Nucleus accumbens (tissue), 56 donors: ENCODE measurements around the gene MAP2K5.

ENCODE experiments used
- DNase-seq, 56 donors: peaks; one replicate each; lab custom pipeline; 2025; lab: John Stamatoyannopoulos, UW

MAP2K5 gene

DNA sequence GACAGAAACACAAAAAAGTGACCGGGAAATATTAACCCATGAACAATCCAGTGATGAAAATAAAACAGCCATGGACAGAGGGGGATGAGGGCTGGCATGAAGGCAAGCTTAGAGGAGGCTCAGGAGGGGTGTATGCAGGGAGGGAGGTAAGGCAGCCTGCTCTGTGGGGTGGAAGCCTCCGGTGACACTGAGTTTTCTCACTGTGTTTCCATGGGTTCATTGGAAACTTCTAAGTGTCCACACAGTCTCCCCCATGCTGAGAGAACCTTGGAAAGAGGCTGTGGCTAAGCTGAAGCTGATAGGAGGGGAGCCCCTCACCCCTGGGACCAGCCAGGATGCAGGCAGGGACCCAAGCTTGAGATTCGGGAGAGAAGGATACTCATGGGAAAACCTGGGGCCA lies 276.0 kb downstream of the MAP2K5 start:
- no peak for DNase-seq

DNA sequence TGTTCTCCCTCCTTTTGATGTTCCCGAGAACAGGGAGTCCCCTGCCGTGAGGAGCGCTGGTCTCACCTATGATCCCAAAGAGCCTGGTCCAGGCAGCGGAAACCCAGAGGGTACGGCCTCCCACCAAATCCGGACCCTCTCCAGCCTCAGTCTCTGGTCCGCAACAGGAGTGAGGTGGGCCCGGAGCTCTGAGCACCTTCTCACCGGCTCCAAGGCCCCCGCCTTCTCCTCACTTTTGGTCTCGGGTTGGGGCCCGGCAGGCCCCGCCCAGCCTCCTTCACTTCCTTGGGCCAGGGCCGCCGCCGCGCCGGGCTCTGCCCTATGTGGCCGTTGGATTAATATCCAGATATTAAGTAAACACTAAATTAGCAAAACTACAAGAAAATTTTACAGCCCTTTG lies 277.1 kb downstream of the MAP2K5 start:
- DNase-seq = no peak

GRCh38 chr15:67820122-67820991 lies 277.9 kb downstream of the MAP2K5 start:
- no peak for DNase-seq

DNA sequence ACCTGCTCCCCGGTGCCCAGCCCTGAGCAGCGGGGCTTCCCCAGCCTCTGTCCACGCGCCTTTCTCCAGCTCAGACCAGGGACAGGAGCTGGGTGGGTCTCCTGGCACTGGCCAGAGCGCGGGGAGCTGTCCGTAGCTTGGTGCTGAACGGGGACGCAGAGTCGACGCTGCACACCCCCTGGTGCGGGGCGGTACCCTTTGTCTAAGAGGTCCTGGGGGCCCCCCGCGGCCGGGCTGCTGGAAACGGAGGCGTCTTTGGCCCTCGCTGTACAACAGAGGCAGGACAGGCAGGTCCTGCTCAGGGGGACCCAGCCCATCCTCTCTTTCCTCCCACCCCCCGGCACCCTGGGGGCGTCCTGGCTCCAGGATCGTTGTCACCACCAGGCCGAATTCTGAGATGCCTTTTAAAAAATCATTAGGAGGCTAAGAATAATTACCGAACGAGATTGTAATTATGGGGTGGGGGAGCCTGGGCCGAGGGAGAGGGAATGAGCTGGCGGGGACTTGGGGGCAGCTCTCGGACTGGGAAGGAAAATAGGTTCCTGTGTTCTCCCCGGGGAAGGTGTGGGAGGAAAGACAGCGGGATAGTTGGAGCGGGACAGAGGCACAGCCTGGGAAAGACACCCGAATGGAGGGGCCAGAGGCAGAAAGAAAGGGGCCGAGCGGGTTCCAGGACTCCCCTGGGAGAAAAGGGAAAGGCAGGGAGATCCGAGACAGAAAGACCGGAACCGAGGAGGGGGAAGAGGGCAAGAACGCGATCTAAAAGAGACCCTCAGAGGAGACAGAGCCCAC lies 278.7 kb downstream of the MAP2K5 start:
- peak in 3 of 56 donors; percentile 7 to 32 (median 18) for DNase-seq

GRCh38 chr15:67821784-67822440 lies 279.4 kb downstream of the MAP2K5 start:
- no peak for DNase-seq

- no peak for DNase-seq
These were observed 280.2 kb downstream of the MAP2K5 start for GRCh38 chr15:67822537-67823313.

DNA sequence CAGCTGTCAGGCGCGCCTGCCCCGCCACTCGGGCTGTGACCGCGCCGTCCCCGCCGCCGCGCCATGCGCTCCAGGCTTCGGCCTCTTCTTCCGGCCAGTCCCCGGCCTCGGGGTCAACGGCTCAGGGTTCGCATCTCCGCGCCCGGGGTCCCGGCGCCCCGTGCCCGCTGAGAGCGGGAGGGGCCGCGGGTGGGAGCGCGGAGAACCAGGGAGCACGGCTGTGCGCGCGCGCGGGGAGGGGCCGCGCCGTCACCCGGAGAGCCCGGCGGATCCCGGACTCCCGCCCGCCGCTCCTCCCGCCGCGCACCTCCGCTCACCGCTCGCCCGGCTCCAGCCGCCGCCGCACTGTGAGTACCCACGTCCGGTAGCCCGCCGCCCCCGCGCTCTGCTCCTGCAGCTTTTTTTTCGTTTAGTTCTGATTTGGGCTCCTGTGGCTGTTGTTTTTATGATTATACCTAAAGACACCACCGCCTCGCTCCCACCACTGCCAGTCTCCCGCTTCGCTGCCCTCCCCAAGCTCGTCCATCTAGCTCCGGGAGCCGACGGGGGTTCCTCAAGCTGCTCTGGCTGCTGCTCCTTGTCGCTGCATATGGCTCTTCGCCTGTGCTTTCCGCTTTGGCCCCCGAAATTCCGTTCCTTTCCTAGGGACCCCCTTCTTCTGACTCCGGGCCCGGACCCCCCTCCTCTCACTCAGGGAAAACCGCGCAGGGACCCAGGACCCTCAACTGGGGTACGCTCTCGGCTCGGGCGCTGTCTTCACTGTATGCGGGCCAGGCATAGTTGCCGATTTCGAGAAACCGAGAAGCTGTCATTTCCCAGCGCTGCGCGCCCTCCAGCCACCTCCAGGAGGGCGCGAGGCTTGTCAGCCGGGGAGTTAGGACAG lies 281.1 kb downstream of the MAP2K5 start:
- DNase-seq = no peak

DNA sequence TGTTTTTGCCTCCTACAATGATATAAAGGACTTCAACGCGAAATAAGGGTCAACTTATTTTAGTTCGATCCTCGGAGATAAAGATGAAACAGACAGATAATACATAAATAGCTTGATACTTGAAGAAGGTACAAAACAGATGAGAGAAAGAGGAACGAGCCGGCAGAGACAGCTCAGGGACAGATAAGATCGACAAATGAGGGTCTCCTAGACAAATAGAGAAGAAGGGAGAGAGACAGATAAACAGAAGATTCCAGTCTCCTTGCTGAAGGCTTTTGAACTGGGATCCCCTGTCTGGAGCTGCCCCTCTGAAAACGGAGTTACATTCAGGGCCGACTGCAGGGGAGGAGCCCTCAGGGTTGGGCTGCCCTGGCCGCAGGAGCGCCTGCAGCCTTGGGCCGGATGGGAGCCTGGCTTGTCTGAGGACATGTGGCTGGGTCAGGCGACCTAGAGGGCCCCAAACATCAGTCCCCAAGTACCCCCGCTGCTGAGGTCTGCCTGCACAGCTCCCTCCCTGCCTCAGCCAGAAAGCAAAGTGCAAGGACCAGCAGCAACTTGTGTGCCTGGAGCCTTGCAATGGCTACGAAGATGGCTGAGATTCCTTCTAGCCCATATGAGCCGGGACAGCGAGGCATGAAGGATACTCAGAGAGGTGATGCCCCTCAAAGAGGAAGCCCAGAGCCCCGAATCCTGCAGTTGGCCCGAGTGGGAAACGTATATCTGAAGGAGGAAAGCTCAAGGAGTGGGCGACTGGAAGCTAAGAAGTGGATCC lies 281.9 kb downstream of the MAP2K5 start:
- DNase-seq = no peak

- DNase-seq = no peak
These were observed 282.7 kb downstream of the MAP2K5 start, which contains the start of gene SKOR1 for GRCh38 chr15:67824976-67825880. Gene SKOR1 (plus strand): TSS chr15:67825509. CDS start chr15:67825603, 94 bp downstream.

DNA sequence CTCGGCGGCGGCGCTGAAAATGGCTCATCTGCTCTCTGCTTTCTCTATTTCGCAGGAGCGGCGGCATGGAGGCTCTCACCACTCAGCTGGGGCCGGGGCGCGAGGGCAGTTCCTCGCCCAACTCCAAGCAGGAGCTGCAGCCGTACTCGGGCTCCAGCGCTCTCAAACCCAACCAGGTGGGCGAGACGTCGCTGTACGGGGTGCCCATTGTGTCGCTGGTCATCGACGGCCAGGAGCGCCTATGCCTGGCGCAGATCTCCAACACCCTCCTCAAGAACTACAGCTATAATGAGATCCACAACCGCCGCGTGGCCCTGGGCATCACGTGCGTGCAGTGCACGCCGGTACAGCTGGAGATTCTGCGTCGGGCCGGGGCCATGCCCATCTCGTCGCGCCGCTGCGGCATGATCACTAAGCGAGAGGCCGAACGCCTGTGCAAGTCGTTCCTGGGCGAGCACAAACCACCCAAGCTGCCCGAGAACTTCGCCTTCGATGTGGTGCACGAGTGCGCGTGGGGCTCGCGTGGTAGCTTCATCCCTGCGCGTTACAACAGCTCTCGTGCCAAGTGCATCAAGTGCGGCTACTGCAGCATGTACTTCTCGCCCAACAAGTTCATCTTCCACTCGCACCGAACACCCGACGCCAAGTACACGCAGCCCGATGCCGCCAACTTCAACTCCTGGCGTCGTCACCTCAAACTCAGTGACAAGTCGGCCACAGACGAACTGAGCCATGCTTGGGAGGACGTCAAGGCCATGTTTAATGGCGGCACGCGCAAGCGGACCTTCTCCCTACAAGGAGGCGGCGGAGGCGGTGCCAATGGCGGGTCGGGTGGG lies 283.6 kb downstream of the MAP2K5 start:
- no peak for DNase-seq

DNA sequence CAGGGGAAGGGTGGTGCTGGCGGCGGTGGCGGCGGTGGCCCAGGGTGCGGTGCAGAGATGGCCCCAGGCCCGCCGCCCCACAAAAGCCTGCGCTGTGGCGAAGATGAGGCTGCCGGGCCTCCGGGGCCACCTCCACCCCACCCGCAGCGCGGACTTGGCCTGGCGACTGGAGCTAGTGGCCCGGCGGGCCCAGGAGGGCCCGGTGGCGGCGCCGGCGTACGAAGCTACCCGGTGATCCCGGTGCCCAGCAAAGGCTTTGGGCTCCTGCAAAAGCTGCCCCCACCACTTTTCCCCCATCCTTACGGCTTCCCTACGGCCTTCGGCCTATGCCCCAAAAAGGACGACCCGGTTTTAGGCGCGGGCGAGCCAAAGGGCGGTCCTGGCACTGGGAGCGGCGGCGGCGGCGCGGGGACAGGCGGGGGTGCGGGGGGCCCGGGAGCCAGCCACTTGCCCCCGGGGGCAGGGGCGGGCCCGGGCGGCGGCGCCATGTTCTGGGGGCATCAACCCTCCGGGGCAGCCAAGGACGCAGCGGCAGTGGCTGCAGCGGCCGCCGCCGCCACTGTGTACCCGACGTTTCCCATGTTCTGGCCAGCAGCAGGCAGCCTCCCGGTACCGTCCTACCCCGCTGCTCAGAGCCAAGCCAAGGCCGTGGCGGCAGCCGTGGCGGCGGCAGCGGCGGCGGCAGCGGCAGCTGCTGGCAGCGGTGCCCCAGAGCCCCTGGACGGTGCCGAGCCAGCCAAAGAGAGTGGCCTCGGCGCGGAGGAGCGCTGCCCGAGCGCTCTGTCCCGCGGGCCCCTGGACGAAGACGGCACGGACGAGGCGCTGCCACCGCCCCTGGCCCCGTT lies 284.4 kb downstream of the MAP2K5 start:
- no peak for DNase-seq

- DNase-seq = no peak
These were observed 285.2 kb downstream of the MAP2K5 start for GRCh38 chr15:67827562-67828277.

DNA sequence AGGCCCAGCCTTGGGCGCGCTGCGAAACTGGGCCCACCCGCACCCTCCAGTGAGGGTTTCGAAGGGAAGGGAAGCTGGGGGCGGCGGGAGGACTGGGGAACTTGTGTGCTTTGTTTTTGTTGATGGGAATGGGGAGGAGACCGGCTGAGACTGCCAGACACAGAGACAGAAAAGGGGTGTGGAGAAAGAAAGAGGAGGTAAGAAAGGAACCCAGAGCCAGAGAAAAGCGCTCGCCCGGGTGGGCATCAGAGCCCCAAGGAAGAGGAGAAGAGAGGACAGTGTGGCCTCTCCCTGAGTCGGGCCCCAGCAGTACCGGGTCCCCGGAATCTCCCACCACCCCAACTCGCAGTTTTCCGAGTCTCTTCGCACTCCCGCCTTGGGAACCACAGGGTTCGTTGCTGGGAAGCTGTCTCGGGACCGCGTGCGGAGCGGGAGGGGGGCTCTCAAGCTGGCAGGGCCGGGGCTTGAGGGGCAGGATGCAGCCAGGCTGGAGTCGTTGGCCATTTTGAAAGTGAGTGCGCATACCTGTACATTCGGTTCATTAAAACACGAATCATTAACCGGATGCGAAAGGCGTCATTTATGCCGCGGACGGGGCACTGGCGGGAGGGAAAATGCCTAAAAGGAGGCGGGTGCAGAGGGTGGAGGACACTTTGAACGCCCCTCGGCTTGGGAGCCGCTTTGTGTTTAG lies 285.9 kb downstream of the MAP2K5 start:
- no peak for DNase-seq

- no peak for DNase-seq
These were observed 286.6 kb downstream of the MAP2K5 start for GRCh38 chr15:67828969-67829646.
